ENCODE results near the gene WFDC5.

DNA sequence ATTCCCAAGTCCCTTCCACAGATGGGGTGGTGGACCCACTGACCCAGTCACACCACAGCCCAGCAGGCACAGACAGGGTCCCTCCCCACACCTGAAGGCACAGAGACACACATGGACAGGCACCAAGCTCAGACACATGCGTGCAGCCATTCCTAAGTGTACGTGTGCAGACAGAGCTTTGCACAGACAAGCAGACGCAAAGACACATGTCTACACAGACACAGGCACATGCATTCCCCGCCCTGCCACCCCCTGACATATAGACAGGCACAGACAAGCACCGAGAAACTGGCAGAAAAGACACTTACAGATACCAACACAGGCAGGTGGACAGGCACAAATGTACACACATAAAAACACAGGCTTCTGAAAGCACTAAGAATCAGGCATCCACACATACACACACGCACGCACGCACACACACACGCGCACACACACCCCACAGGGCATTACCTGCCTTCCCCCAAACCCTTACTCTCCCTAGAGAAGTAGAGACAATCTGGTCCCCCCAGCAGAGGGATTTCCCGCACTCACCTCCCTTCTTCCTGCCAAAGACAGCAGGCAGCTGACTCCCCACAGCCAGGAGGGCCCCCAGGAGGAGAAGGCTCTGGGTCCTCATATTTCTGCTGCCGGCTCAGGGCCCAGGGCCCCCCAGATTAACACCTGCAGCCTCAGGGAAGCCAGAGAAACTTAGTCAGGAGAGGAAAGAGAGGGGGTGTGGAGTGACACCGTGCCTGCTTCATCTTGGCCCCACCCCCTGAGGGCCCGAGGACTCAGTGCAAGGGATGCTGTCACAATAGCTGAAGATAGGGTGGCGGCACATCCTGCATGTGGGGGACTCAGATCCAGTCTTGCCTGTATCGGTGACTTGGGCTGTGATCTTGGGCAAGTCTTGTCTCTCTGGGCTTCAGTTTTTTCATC lies at the start of gene WFDC5:
- TF ChIP-seq, protein P1, sequence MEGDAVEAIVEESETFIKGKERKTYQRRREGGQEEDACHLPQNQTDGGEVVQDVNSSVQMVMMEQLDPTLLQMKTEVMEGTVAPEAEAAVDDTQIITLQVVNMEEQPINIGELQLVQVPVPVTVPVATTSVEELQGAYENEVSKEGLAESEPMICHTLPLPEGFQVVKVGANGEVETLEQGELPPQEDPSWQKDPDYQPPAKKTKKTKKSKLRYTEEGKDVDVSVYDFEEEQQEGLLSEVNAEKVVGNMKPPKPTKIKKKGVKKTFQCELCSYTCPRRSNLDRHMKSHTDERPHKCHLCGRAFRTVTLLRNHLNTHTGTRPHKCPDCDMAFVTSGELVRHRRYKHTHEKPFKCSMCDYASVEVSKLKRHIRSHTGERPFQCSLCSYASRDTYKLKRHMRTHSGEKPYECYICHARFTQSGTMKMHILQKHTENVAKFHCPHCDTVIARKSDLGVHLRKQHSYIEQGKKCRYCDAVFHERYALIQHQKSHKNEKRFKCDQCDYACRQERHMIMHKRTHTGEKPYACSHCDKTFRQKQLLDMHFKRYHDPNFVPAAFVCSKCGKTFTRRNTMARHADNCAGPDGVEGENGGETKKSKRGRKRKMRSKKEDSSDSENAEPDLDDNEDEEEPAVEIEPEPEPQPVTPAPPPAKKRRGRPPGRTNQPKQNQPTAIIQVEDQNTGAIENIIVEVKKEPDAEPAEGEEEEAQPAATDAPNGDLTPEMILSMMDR (IDR thresholded peaks at IDR 0.05): no peak
- no peak for TF ChIP-seq POLR2A (IDR thresholded peaks at IDR 0.05)
